Activated naive CD4-positive, alpha-beta T cell treated with anti-CD3 and anti-CD28 coated beads for 36 hours (primary cell): Measurements from ENCODE around the gene MPRIP. TPM values are rescaled to one million over a fixed set of nuclear protein-coding genes. Genes with fewer than 3 reads are reported as not detected.

ENCODE experiments used
- CTCF ChIA-PET: fragments of 350-600 bp; sonication (Branson Sonifier 250); formaldehyde crosslinking; loops from one replicate; lab custom pipeline; 2021; ENCODE audit warnings: antibody characterized with exemption; lab: Charles Lee
- DNase-seq: peaks from one replicate; pipeline ENCODE4 v3.0.0-alpha.2; 2020
- H3K27ac Mint-ChIP-seq: one replicate; pipeline ENCODE4 v1.8.0; 2021; ENCODE audit warnings: mild to moderate bottlenecking, mixed read lengths
- H3K27me3 Mint-ChIP-seq: one replicate; pipeline ENCODE4 v1.8.0; 2021; ENCODE audit warnings: low read depth, mixed read lengths
- H3K36me3 Mint-ChIP-seq: one replicate; pipeline ENCODE4 v1.8.0; 2021; ENCODE audit warnings: low read depth, mixed read lengths
- H3K4me1 Mint-ChIP-seq: one replicate; pipeline ENCODE4 v1.8.0; 2021; ENCODE audit warnings: low read depth, mixed read lengths
- H3K4me3 Mint-ChIP-seq: one replicate; pipeline ENCODE4 v1.8.0; 2021; ENCODE audit warnings: mild to moderate bottlenecking, moderate library complexity, mixed read lengths
- H3K9me3 Mint-ChIP-seq: one replicate; pipeline ENCODE4 v1.8.0; 2021; ENCODE audit warnings: mixed read lengths
- intact Hi-C: fragments of 100-400 bp; cut with micrococcal nuclease; formaldehyde crosslinking; loops from one replicate; pipeline ENCODE4 v1.15.1; 2023
- total RNA-seq, 2 experiments: library from RNA; stranded (reverse); gene quantifications; one replicate each; pipeline ENCODE4 v1.2.3, GENCODE V29; 2021

Gene MPRIP
- total RNA-seq, 2 experiments from 2014 or later, result 125 TPM

- Mint-ChIP-seq H3K36me3 (peaks cover 8% of the 10 kb centered on the region), H3K4me1 (peaks cover 31% of the 10 kb centered on the region), H3K27me3 (no peaks in the 10 kb centered on the region), H3K27ac (no peak overlapping the region), H3K9me3 (no peaks in the 10 kb centered on the region), H3K4me3 (no peak overlapping the region)
- intact Hi-C loops, result no loop called here
- CTCF ChIA-PET, result no interaction called here
- no peak for DNase-seq
Observed at GRCh38 chr17:17090642-17091103, 48.4 kb downstream of the MPRIP start.

DNA sequence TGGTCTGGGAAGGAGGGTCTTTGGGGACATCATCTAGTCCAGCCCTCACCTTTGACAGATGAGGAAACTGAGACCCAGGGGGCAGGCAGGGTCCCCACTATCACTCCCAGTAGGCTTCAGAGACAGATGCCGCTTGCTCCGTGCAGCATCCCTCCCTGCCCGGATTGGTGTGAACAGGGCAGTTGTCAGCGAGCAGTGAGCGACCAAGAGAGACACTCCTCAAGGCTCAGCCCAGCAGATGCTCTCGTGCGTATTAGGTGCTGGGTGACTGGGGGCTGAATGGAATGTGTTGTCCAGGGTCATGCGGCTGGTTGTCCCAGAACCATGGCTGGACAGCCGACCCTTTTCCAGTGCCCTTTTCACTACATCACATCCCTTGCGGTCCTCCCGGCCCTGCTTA, 49.0 kb downstream of the MPRIP start:
- intact Hi-C loops, result no loop called here
- Mint-ChIP-seq H3K36me3 (peaks cover 8% of the 10 kb centered on the region), H3K4me1 (peaks cover 29% of the 10 kb centered on the region), H3K4me3 (no peak overlapping the region), H3K27ac (no peak overlapping the region), H3K9me3 (no peaks in the 10 kb centered on the region), H3K27me3 (no peaks in the 10 kb centered on the region)
- no peak for DNase-seq
- CTCF ChIA-PET, result no interaction called here

DNA sequence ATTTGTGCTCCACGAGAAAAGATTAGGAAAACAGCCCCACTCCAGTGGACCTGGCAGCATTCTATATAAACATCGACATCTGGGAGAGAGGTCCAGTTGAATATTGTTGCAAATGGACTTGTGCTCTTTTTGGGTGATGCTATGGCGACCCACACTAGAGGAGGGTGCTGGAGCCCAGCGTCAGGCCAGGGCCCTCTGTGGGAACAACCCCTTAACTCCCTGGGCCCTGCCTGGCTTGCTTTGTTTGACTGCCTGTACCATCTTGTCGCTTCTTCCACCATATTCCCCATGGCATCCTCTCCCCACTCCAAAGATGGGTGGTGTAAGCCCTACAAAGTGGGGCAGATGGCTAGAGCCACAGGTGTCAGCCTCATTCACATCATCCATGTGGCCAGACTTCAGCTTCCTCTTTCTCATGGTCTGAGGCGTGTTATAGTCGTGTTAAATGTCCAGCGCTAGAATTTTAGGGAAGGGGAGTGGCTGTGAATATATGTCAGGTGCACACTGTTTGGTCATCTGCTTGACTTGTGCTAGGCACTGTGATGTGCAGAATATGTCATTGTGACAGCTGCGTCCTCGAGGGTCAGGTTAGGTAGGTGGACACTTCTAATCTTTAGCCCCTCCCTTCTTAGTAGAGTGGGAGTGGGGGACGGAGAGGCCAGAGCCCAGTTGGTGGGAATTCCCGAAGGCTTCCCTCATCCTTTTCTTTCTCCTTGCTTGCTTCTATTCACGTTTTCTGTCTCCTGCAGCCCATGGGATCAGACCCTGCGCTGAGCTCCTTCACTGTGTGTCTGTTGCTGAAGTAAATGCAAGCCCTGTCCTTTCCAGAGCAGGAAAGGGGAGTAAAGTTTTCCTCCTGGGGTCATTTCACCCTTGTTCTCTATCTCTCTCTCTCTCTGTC, 49.8 kb downstream of the MPRIP start:
- DNase-seq, result no peak
- Mint-ChIP-seq H3K27ac (no peak overlapping the region), H3K4me3 (no peak overlapping the region), H3K36me3 (peaks cover 8% of the 10 kb centered on the region), H3K4me1 (peaks cover 27% of the 10 kb centered on the region), H3K9me3 (no peaks in the 10 kb centered on the region), H3K27me3 (no peaks in the 10 kb centered on the region)
- intact Hi-C loops, result no loop called here
- CTCF ChIA-PET, result no interaction called here

GRCh38 chr17:17093764-17094163, 51.5 kb downstream of the MPRIP start:
- no peak for DNase-seq
- Mint-ChIP-seq H3K4me3 (no peak overlapping the region), H3K27ac (no peak overlapping the region), H3K4me1 (peaks cover 16% of the 10 kb centered on the region), H3K36me3 (peaks cover 6% of the 10 kb centered on the region), H3K27me3 (no peaks in the 10 kb centered on the region), H3K9me3 (no peaks in the 10 kb centered on the region)
- intact Hi-C loops, result no loop called here
- CTCF ChIA-PET, result interaction anchor here (0.6 to 0.7 kb wide), 2 partner anchors 49 to 572 kb away, joined by 3 to 9 read pairs; no protein-coding TSS in a partner anchor

- CTCF ChIA-PET, result no interaction called here
- no peak for DNase-seq
- Mint-ChIP-seq H3K36me3 (no peaks in the 10 kb centered on the region), H3K9me3 (no peaks in the 10 kb centered on the region), H3K27me3 (no peaks in the 10 kb centered on the region), H3K27ac (no peak overlapping the region), H3K4me3 (no peak overlapping the region), H3K4me1 (peaks cover 2% of the 10 kb centered on the region)
- intact Hi-C loops, result no loop called here
Observed at GRCh38 chr17:17096438-17097178, 54.4 kb downstream of the MPRIP start.

DNA sequence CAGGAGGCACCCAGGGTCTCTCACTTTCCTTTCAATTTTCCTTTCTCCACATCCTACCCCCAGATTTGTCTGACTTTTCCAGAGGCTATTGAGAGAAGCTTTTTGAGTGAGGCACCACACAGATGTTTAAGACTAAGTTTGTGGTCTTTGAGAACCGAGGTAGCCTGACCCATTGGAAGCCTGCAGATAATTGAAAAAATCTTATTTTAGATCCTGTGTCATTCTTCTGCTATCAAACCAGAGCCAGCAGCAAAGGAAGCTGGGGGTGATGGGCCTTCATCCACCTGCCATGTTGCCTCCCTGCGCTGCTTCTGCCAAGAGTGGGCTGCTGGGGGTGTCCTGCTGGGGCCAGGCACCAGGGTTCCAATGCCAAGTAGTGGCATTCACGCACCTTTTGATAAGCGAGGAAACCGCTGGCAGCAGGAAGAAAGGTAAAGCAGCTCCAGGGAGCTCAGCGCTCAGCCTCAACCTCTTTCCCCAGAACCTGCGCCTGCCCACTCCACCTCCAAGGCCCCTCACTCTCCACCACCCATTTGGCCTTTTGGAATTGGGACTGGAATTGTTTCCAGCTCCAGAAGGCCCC, 55.6 kb downstream of the MPRIP start:
- Mint-ChIP-seq H3K27ac (no peak overlapping the region), H3K9me3 (no peaks in the 10 kb centered on the region), H3K36me3 (no peaks in the 10 kb centered on the region), H3K4me3 (no peak overlapping the region), H3K4me1 (peaks cover 2% of the 10 kb centered on the region), H3K27me3 (no peaks in the 10 kb centered on the region)
- CTCF ChIA-PET, result interaction anchor here (0.7 kb wide), 1 partner anchor 9 kb away, joined by 3 read pairs; no protein-coding TSS in a partner anchor
- no peak for DNase-seq
- intact Hi-C loops, result no loop called here

- no peak for DNase-seq
- no peaks in the 10 kb centered on the region for H3K9me3 Mint-ChIP-seq
- H3K36me3 Mint-ChIP-seq, result no peaks in the 10 kb centered on the region
- CTCF ChIA-PET, result no interaction called here
- no peak overlapping the region for H3K4me3 Mint-ChIP-seq
- peaks cover 3% of the 10 kb centered on the region for H3K4me1 Mint-ChIP-seq
- no peaks in the 10 kb centered on the region for H3K27me3 Mint-ChIP-seq
- H3K27ac Mint-ChIP-seq, result no peak overlapping the region
- intact Hi-C loops, result no loop called here
Observed at GRCh38 chr17:17098551-17099179, 56.4 kb downstream of the MPRIP start.

DNA sequence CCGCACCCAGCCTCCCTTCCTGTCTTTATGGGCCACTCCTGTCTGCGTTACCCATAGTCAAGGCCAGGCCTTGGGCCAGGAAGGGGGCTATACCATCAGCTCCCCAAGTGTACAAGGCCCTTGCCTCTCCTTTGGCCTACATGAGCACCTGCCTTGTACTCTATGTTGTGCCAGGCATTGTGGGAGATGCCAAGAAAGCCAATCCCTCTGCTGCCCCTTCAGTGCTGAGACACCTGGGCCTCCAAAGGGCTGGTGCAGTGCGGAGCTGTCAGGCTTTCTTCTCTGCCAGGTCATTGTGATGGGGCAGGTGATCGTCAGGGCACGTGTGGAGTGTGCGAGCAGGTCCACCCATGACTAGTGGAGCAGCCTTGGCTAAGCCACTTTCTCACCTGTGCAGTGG, 59.9 kb downstream of the MPRIP start:
- intact Hi-C loops, result no loop called here
- H3K4me1 Mint-ChIP-seq, result peaks cover 20% of the 10 kb centered on the region
- H3K27ac Mint-ChIP-seq, result no peak overlapping the region
- CTCF ChIA-PET, result no interaction called here
- no peaks in the 10 kb centered on the region for H3K27me3 Mint-ChIP-seq
- H3K9me3 Mint-ChIP-seq, result no peaks in the 10 kb centered on the region
- DNase-seq, result no peak
- H3K4me3 Mint-ChIP-seq, result no peak overlapping the region
- H3K36me3 Mint-ChIP-seq, result no peaks in the 10 kb centered on the region

DNA sequence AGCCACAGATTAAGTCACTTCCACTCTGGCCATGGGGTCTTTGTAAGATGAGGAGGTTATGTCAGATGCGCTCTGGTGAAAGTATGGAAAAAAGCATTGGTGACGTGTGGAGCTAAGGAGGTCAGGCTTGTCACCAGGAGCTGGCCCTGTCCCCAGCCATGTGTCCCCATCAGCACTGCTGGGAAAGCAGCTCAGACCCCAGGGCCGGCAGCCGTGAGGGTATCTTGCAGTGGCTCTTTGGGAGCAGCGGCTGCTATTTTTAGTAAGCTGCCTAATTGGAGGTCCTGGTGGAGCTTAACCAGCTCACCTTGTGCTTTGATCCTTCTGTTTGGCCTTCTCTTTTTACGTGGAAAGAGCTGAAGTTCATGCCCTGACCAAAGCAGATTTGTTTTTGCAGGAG, 60.9 kb downstream of the MPRIP start:
- CTCF ChIA-PET, result interaction anchor here (0.6 kb wide), 1 partner anchor 86 kb away, joined by 5 read pairs; no protein-coding TSS in a partner anchor
- intact Hi-C loops, result no loop called here
- no peaks in the 10 kb centered on the region for H3K9me3 Mint-ChIP-seq

DNA sequence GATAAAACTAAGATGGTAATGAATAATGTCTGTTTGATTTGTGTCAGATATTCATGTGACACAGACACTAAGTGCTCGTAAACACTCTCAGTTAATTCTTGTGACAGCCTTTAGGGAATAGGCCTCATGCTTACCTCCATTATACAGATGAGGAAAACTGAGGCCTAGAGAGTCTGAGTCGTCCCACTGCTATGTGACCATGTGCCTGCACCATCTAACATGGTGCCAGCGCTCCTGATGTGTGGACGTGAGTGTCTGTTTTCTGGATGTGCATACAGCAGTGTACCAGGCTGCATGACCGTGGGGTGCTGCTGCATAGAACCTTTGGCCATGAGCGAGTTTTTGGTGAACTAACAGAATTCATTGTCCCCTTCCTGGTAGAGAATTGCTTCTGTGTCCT, 61.8 kb downstream of the MPRIP start:
- H3K9me3 Mint-ChIP-seq, result no peaks in the 10 kb centered on the region
- DNase-seq, result no peak
- CTCF ChIA-PET, result no interaction called here
- intact Hi-C loops, result no loop called here
- peaks cover 37% of the 10 kb centered on the region for H3K4me1 Mint-ChIP-seq
- H3K27ac Mint-ChIP-seq, result no peak overlapping the region
- H3K27me3 Mint-ChIP-seq, result no peaks in the 10 kb centered on the region
- no peak overlapping the region for H3K4me3 Mint-ChIP-seq
- no peaks in the 10 kb centered on the region for H3K36me3 Mint-ChIP-seq

More for the DNA sequence above, 60.9 kb downstream of the MPRIP start:
- Mint-ChIP-seq H3K4me3 (no peak overlapping the region), H3K4me1 (peaks cover 29% of the 10 kb centered on the region), H3K27ac (no peak overlapping the region), H3K27me3 (no peaks in the 10 kb centered on the region), H3K36me3 (no peaks in the 10 kb centered on the region)
- DNase-seq, result no peak

DNA sequence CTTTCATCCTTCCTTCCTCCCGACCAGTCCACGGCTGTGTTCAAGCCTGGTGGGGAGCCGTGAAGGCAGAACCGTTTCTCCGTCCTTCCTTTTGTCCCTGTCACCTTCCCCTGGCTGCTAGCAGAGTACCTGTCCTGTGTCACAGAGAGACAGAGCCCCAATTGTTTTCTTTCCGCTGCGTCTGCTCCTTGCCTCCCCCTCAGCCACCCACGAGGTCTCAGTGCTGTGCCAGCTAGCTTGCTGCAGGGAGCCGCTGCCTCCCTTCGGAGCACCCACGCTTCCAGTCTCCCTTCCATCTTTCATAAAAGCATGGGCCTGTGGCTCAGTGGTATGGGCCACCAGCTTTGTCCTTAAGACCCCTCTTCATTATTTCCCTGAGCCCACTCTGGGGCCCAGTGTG, 62.2 kb downstream of the MPRIP start:
- Mint-ChIP-seq H3K36me3 (no peaks in the 10 kb centered on the region), H3K4me3 (no peak overlapping the region), H3K9me3 (no peaks in the 10 kb centered on the region), H3K4me1 (peaks cover 42% of the 10 kb centered on the region), H3K27ac (no peak overlapping the region), H3K27me3 (no peaks in the 10 kb centered on the region)
- intact Hi-C loops, result no loop called here
- CTCF ChIA-PET, result no interaction called here
- DNase-seq, result no peak

- no peaks in the 10 kb centered on the region for H3K27me3 Mint-ChIP-seq
- no peak overlapping the region for H3K27ac Mint-ChIP-seq
- CTCF ChIA-PET, result no interaction called here
- H3K36me3 Mint-ChIP-seq, result no peaks in the 10 kb centered on the region
- H3K4me3 Mint-ChIP-seq, result no peak overlapping the region
- intact Hi-C loops, result no loop called here
- no peak for DNase-seq
- H3K9me3 Mint-ChIP-seq, result no peaks in the 10 kb centered on the region
- H3K4me1 Mint-ChIP-seq, result peaks cover 54% of the 10 kb centered on the region
Observed at GRCh38 chr17:17105976-17106375, 63.7 kb downstream of the MPRIP start.
